Measurements from ENCODE around the gene VSIG10L2. TPM values are rescaled to one million over a fixed set of nuclear protein-coding genes. Genes with fewer than 3 reads are reported as not detected.

Gene VSIG10L2
- total RNA-seq, 4 donors from 2014 or later = under 0.01 to 0.27 (median 0.09) TPM; not detected in 1

- intact Hi-C loops (cut with DNase I) = loop anchor here (10.0 kb wide), 1 partner anchor 112 kb away; no protein-coding TSS in a partner anchor
- Histone ChIP-seq H3K9me3 (no peaks in the 10 kb centered on the region), H3K27me3 (peaks cover 0 to 9% (median 0%) of the 10 kb centered on the region in 4 donors), H3K4me3 (no peak overlapping the region), H3K4me1 (peaks cover 0 to 14% (median 0%) of the 10 kb centered on the region in 3 donors), H3K27ac (no peak overlapping the region), H3K36me3 (no peaks in the 10 kb centered on the region)
- WGBS, 2 donors = 84 to 92% methylated on average over 8 of the region's 12 CpGs
- DNase-seq = no peak
- TF ChIP-seq POLR2A (IDR thresholded peaks at IDR 0.05) (no peak), CTCF (IDR thresholded peaks at IDR 0.05) (no peak)
These were observed 2.9 kb upstream of the VSIG10L2 start for GRCh38 chr11:125942771-125943428.

- TF ChIP-seq POLR2A (IDR thresholded peaks at IDR 0.05) = no peak
- no peak for TF ChIP-seq CTCF (IDR thresholded peaks at IDR 0.05)
- WGBS, 2 donors = 79 to 85% methylated on average over 8 of the region's 9 CpGs
- intact Hi-C loops (cut with DNase I) = loop anchor here (10.0 kb wide), 1 partner anchor 111 kb away; no protein-coding TSS in a partner anchor
- H3K4me3 ChIP-seq = no peak overlapping the region
- peaks cover 0 to 11% (median 0%) of the 10 kb centered on the region in 3 donors for H3K4me1 ChIP-seq
- H3K36me3 ChIP-seq = no peaks in the 10 kb centered on the region
- no peaks in the 10 kb centered on the region for H3K9me3 ChIP-seq
- no peak overlapping the region for H3K27ac ChIP-seq
- DNase-seq = no peak
- peaks cover 0 to 9% (median 0%) of the 10 kb centered on the region in 4 donors for H3K27me3 ChIP-seq
These were observed 2.0 kb upstream of the VSIG10L2 start for GRCh38 chr11:125943661-125944349.

- DNase-seq = no peak
- no peak for TF ChIP-seq CTCF (IDR thresholded peaks at IDR 0.05)
- TF ChIP-seq POLR2A (IDR thresholded peaks at IDR 0.05) = no peak
- intact Hi-C loops (cut with DNase I) = loop anchor here (10.0 kb wide), 1 partner anchor 110 kb away; no protein-coding TSS in a partner anchor
These were observed 1.4 kb upstream of the VSIG10L2 start for GRCh38 chr11:125944350-125945010.

GRCh38 chr11:125945011-125945796, 640 bp upstream of the VSIG10L2 start:
- intact Hi-C loops (cut with DNase I) = loop anchor here (10.0 kb wide), 1 partner anchor 110 kb away; no protein-coding TSS in a partner anchor
- Histone ChIP-seq H3K27ac (no peak overlapping the region), H3K4me1 (peaks cover 0 to 6% (median 0%) of the 10 kb centered on the region in 3 donors), H3K36me3 (no peaks in the 10 kb centered on the region), H3K9me3 (no peaks in the 10 kb centered on the region), H3K27me3 (peaks cover 0 to 9% (median 0%) of the 10 kb centered on the region in 4 donors), H3K4me3 (no peak overlapping the region)
- no peak for DNase-seq
- WGBS, 2 donors = 64 to 72% methylated on average over 12 to 14 of the region's 15 CpGs
- no peak for TF ChIP-seq CTCF (IDR thresholded peaks at IDR 0.05)
- no peak for TF ChIP-seq POLR2A (IDR thresholded peaks at IDR 0.05)

More at GRCh38 chr11:125944350-125945010, 1.4 kb upstream of the VSIG10L2 start:
- Histone ChIP-seq H3K9me3 (no peaks in the 10 kb centered on the region), H3K4me3 (no peak overlapping the region), H3K27ac (no peak overlapping the region), H3K27me3 (peaks cover 0 to 9% (median 0%) of the 10 kb centered on the region in 4 donors), H3K36me3 (no peaks in the 10 kb centered on the region), H3K4me1 (peaks cover 0 to 6% (median 0%) of the 10 kb centered on the region in 3 donors)
- WGBS, 2 donors = 61 to 79% methylated on average over 7 to 10 of the region's 13 CpGs

All from esophagus squamous epithelium (tissue), 5 donors.